KG1 (cell line): ENCODE data around the gene L1CAM.

Source experiments
- DNase-seq: peaks from one replicate; lab custom pipeline; 2025; lab: John Stamatoyannopoulos, UW

The L1CAM gene

DNA sequence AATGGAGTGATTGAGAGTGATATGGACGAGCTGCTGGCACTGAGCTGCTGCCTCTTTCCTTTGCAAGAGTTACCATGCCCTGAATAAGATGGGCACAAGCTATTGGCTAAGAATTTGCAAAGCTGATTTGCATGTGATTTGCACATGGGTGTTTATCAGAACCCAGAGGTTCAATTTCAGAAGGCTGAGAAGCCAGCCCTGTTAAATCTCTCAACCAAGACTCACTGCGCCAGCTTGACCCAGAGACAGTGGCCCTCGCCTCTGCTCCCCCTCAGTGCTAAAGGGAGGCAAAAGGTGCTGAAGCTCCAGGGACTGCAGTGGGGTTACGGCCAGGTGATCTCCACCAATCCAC, 39.4 kb upstream of the L1CAM start:
- DNase-seq: no peak

GRCh38 chrX:153924149-153924861, 38.3 kb upstream of the L1CAM start:
- no peak for DNase-seq

DNA sequence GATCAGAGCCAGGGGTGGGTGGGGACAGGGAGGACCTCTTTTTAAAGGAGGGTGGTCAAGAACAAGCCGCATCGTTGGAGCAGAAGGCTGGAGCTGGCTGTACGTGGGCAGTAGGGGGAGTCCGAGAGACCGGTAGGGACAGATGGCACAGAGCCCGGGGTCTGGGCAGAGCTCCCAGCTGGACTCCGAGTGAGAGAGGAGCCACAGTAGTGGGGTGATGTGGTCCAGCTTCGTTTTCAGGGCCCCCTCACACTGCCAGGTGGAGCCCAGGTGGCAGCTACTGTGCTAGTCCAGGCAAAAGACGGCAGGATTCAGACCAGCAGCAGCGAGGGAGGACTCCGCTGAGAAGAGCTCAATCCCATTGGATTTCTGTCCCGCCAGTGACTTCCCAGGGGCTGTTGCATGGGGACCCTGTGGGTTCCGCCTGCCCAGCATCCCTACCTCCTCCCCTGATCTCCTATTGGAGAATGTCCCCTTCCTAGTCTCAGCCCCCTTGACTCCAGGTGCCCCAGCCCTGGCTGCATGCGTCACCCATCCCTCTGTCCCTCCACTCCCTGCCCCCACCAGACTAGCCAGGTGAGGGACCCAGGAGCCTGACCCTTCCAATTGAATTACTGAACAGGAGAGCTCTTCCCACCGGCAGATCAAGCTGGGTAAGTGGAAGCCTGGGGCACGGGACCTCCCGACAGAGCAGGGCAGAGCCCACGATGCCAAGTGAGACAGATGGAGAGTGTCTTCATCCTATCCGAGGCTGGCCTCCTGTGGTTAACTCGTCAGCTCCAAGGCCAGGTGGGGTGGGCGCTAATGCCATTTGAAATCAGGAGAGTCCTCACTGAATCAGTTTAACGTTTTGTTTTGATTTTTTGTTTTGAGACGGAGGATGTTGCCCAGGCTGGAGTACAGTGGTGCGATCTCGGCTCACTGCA, 37.2 kb upstream of the L1CAM start:
- no peak for DNase-seq

GRCh38 chrX:153921511-153922446, 35.8 kb upstream of the L1CAM start:
- DNase-seq: no peak

DNA sequence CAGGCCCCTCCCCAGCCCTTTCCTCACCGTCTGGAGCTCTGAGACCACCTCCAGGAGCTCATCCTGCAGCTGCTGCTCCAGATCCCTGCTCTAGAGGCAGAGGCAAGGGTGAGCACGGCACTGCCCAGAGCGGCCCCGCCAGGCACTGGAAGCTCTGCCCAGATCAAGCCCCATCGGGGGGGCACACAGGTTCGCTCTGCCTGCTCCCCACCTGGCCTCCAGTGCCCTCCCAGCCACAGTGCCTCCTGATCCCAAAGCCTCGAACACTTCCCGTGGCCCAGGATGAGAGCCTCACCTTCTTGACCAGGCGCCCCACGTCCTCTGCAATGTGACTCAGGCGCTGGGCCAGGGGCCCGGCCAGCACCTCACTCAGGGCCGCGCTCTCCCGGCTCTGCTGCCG, 35.1 kb upstream of the L1CAM start:
- no peak for DNase-seq

- DNase-seq: no peak
Measured at GRCh38 chrX:153920546-153920945, 34.6 kb upstream of the L1CAM start.

DNA sequence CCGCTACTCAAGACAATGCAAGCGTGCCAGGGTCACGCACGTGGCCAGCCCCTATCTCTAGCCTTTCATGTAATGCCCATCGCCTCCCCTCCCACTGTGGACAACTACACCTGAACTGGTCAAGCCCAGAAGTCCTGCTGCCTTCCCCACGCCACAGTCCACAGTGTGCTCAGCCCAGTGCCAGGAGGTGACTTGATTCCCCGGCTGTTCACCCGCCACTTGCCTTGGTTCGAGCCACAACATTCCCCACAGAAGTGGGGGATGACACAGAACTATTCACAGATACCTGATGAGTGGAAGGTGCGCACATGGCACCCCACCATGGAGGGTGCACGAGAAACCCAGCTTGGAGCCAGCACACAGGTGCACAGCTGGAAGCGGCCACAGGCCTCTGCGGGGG, 33.3 kb upstream of the L1CAM start:
- no peak for DNase-seq

DNA sequence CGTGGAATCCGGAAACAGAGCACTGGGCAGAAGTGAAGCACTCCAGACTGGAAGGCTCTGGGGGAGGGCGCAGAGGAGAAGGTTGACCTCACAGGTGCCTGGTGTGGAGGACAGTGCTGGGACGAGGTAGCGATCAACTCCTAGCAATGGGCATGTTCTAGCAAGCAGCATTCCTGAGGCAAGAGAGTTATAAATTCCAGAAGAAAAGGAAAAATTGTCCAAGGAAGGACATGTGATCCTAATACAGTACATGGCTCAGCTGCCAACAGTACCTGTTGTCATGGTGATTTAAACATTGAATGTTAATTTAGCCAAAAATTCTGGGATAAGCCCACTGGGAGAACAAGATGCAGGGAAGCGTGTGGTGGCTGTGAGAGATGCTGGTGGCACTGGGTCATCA, 31.9 kb upstream of the L1CAM start:
- no peak for DNase-seq

DNA sequence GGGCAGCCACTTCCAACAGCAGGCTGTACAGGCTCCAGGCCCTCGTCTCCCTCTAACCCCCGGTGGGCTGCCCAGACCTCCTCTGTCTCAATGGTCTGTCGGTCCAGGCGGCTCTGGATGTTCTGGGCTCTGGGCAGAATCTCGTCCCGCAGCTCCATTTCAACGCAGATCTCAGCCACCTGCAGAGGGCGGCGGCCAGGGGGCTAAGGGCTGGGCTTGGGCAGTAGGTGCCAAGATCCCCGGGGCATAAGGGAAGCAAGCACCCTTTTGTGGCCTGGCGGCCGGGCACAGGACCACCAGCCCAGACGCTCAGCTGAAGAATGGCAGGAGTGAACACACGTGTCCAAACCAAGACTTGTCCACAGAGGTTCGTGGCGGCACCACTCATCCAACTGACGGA, 27.7 kb upstream of the L1CAM start:
- DNase-seq: no peak

GRCh38 chrX:153913211-153913610, 27.2 kb upstream of the L1CAM start:
- DNase-seq: no peak

- no peak for DNase-seq
Measured at GRCh38 chrX:153911798-153912197, 25.8 kb upstream of the L1CAM start.

- no peak for DNase-seq
Measured at GRCh38 chrX:153910446-153910845, 24.5 kb upstream of the L1CAM start.

GRCh38 chrX:153909980-153910360, 24.0 kb upstream of the L1CAM start:
- DNase-seq: no peak

DNA sequence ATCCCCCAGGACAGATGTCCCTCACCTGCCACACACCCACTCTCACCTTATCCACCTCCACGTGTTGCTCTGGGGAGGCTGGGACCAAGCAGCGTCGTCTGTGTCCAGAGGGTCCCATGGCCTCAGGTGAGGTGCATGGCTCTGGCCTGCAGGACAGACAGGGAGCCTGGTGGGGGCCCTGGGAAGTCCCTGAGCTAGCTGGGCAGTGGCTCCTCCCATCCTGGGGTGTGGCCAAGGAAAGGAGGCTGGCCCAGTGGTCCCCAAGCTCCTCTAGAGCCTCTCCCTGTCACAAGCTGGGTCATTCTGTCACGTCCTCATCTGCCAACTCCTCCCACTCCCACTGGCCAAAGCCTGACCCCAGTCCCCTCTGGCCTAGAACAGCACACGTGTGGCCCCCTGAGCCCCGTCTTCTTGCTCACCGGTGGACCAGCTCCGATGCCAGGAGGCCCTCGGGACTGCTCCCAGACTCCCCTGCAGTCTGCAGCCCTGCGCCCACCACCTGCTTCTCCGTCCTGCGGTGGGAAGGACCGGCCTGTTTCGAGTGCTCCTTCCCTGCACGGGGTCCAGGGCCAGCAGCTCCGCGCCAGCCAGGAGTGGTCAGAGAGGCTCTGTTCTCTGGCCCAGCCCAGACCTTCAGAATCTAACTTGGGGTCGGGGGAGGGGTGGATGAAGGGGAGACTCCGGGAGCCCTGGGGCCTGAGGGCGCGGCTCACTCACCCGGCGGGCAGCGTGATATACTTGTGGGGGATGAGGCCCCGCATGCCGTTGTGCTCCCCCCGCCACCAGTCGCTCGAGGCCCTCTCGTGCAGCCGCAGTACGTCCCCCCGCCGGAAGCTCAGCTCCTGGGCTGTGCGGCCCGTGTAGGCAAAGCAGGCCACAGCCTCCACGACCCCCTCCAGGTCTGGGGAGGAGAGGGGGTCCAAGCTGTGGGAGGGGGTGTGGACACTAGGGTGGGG, 23.3 kb upstream of the L1CAM start:
- no peak for DNase-seq

DNA sequence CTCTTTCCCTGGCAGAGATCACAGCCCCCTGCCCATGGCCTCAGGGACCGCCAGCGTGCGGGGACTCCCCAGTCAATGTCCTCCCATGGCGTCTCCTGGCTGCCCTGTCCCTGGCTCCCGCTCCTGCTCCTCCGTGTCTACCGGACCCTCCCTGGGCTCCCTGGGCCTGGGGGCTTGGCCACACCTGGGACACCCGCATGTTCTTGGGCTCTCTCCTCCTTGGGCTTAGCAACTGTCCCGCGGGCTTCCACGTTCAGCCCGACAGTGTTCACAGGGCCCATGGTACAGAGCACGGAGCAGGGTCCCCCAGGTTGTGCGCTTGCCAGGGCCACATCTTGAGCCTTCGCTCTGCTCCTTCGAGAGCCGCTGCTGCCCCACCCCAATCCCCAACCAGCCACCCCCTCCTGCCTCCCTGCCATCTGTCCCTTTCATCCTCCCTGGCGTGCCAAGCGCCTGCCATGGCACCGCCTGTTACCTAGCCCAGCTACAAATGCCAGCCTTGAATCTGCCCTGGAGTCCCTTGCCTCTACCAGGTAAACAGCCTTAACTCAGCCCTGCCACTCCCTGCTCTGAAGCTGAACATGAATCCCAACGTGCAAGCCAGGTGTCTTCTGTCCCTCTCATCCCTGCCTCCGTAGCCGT, 22.4 kb upstream of the L1CAM start:
- DNase-seq: no peak

- DNase-seq: no peak
Measured at GRCh38 chrX:153907456-153907855, 21.5 kb upstream of the L1CAM start.

DNA sequence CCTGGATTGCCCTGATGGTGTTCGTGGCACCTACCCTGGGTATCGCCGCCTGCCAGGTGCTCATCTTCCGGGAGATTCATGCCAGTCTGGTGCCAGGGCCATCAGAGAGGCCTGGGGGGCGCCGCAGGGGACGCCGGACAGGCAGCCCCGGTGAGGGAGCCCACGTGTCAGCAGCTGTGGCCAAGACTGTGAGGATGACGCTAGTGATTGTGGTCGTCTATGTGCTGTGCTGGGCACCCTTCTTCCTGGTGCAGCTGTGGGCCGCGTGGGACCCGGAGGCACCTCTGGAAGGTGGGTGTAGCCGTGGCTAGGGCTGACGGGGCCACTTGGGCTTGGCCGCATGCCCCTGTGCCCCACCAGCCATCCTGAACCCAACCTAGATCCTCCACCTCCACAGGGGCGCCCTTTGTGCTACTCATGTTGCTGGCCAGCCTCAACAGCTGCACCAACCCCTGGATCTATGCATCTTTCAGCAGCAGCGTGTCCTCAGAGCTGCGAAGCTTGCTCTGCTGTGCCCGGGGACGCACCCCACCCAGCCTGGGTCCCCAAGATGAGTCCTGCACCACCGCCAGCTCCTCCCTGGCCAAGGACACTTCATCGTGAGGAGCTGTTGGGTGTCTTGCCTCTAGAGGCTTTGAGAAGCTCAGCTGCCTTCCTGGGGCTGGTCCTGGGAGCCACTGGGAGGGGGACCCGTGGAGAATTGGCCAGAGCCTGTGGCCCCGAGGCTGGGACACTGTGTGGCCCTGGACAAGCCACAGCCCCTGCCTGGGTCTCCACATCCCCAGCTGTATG, 20.3 kb upstream of the L1CAM start:
- DNase-seq: no peak

DNA sequence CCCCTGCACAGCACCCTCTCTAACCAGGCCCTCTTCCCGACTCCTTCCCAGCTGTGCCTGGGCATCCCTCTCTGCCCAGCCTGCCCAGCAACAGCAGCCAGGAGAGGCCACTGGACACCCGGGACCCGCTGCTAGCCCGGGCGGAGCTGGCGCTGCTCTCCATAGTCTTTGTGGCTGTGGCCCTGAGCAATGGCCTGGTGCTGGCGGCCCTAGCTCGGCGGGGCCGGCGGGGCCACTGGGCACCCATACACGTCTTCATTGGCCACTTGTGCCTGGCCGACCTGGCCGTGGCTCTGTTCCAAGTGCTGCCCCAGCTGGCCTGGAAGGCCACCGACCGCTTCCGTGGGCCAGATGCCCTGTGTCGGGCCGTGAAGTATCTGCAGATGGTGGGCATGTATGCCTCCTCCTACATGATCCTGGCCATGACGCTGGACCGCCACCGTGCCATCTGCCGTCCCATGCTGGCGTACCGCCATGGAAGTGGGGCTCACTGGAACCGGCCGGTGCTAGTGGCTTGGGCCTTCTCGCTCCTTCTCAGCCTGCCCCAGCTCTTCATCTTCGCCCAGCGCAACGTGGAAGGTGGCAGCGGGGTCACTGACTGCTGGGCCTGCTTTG, 19.6 kb upstream of the L1CAM start:
- no peak for DNase-seq
